Measurements from ENCODE around the gene ZG16. TPM values are rescaled to one million over a fixed set of nuclear protein-coding genes. Genes with fewer than 3 reads are reported as not detected.

Gene ZG16
- total RNA-seq, 1 experiment from 2014 or later: not detected

- H3K27ac ChIP-seq (ENCODE audit: low read length): no peak overlapping the region
- H3K4me2 ChIP-seq (ENCODE audit: low read depth, low read length, poor library complexity, severe bottlenecking): no peak overlapping the region
- DNase-seq: no peak
- no peaks in the 10 kb centered on the region for H3K9me2 ChIP-seq (replicated peaks; ENCODE audit: insufficient read depth, low read length)
- H3K4me3 ChIP-seq (ENCODE audit: low read length): no peak overlapping the region
- H3K9me3 ChIP-seq (ENCODE audit: low read length): no peaks in the 10 kb centered on the region
- H3K79me2 ChIP-seq (ENCODE audit: low read length): peaks cover 4% of the 10 kb centered on the region
- H3K27me3 ChIP-seq (ENCODE audit: low read length): no peaks in the 10 kb centered on the region
- H2AFZ ChIP-seq (ENCODE audit: low read length): no peak overlapping the region
- peaks cover 34% of the 10 kb centered on the region for H3K4me1 ChIP-seq (ENCODE audit: low read length)
- H3K9ac ChIP-seq (ENCODE audit: low read length): no peak overlapping the region
- H4K20me1 ChIP-seq (ENCODE audit: insufficient read depth, low read depth, low read length): no peaks in the 10 kb centered on the region
- H3K36me3 ChIP-seq (ENCODE audit: insufficient read depth, low read length): peaks cover 36% of the 10 kb centered on the region; the same call in 1 of the 2 replicates
These were observed 24.4 kb downstream of the ZG16 start for GRCh38 chr16:29802416-29802935.

- H3K9me3 ChIP-seq (ENCODE audit: low read length): no peaks in the 10 kb centered on the region
- peak overlapping the region; percentile 95 for H3K4me2 ChIP-seq (ENCODE audit: low read depth, low read length, poor library complexity, severe bottlenecking)
- no peaks in the 10 kb centered on the region for H3K27me3 ChIP-seq (ENCODE audit: low read length)
- peaks cover 10% of the 10 kb centered on the region for H4K20me1 ChIP-seq (ENCODE audit: insufficient read depth, low read depth, low read length)
- no peaks in the 10 kb centered on the region for H3K9me2 ChIP-seq (replicated peaks; ENCODE audit: insufficient read depth, low read length)
- peak overlapping the region; percentile 84 for H3K4me3 ChIP-seq (ENCODE audit: low read length)
- H3K9ac ChIP-seq (ENCODE audit: low read length): peak overlapping the region; percentile 95
- H3K4me1 ChIP-seq (ENCODE audit: low read length): peaks cover 48% of the 10 kb centered on the region
- H3K27ac ChIP-seq (ENCODE audit: low read length): peak overlapping the region; percentile 90
- peaks cover 19% of the 10 kb centered on the region for H3K79me2 ChIP-seq (ENCODE audit: low read length)
- H3K36me3 ChIP-seq (ENCODE audit: insufficient read depth, low read length): peaks cover 34% of the 10 kb centered on the region
- H2AFZ ChIP-seq (ENCODE audit: low read length): no peak overlapping the region
- no peak for DNase-seq
These were observed 26.0 kb downstream of the ZG16 start for GRCh38 chr16:29804020-29804419.

GRCh38 chr16:29804455-29805231, 26.6 kb downstream of the ZG16 start:
- DNase-seq: peak; percentile 62
- H3K9me2 ChIP-seq (replicated peaks; ENCODE audit: insufficient read depth, low read length): no peaks in the 10 kb centered on the region
- peak overlapping the region; percentile 90 for H3K27ac ChIP-seq (ENCODE audit: low read length)
- H3K4me1 ChIP-seq (ENCODE audit: low read length): peaks cover 54% of the 10 kb centered on the region
- no peak overlapping the region for H2AFZ ChIP-seq (ENCODE audit: low read length)
- peaks cover 16% of the 10 kb centered on the region for H4K20me1 ChIP-seq (ENCODE audit: insufficient read depth, low read depth, low read length)
- H3K4me2 ChIP-seq (ENCODE audit: low read depth, low read length, poor library complexity, severe bottlenecking): peak overlapping the region; percentile 95
- H3K9me3 ChIP-seq (ENCODE audit: low read length): no peaks in the 10 kb centered on the region
- H3K4me3 ChIP-seq (ENCODE audit: low read length): peak overlapping the region; percentile 84
- H3K79me2 ChIP-seq (ENCODE audit: low read length): peaks cover 25% of the 10 kb centered on the region
- H3K27me3 ChIP-seq (ENCODE audit: low read length): no peaks in the 10 kb centered on the region
- H3K9ac ChIP-seq (ENCODE audit: low read length): peak overlapping the region; percentile 95
- H3K36me3 ChIP-seq (ENCODE audit: insufficient read depth, low read length): peaks cover 40% of the 10 kb centered on the region

- no peak overlapping the region for H2AFZ ChIP-seq (ENCODE audit: low read length)
- H3K9me3 ChIP-seq (ENCODE audit: low read length): no peaks in the 10 kb centered on the region
- H3K4me1 ChIP-seq (ENCODE audit: low read length): peaks cover 62% of the 10 kb centered on the region
- peak overlapping the region; percentile 84 for H3K4me3 ChIP-seq (ENCODE audit: low read length)
- peaks cover 20% of the 10 kb centered on the region for H4K20me1 ChIP-seq (ENCODE audit: insufficient read depth, low read depth, low read length)
- H3K9ac ChIP-seq (ENCODE audit: low read length): peak overlapping the region; percentile 95
- peaks cover 48% of the 10 kb centered on the region for H3K36me3 ChIP-seq (ENCODE audit: insufficient read depth, low read length)
- H3K4me2 ChIP-seq (ENCODE audit: low read depth, low read length, poor library complexity, severe bottlenecking): peak overlapping the region; percentile 95
- peaks cover 25% of the 10 kb centered on the region for H3K79me2 ChIP-seq (ENCODE audit: low read length)
- H3K27ac ChIP-seq (ENCODE audit: low read length): peak overlapping the region; percentile 90
- DNase-seq: peak; percentile 99
- H3K27me3 ChIP-seq (ENCODE audit: low read length): no peaks in the 10 kb centered on the region
- H3K9me2 ChIP-seq (replicated peaks; ENCODE audit: insufficient read depth, low read length): no peaks in the 10 kb centered on the region
These were observed 27.4 kb downstream of the ZG16 start for GRCh38 chr16:29805232-29806098.

- Histone ChIP-seq H3K27me3 (ENCODE audit: low read length) (no peaks in the 10 kb centered on the region), H2AFZ (ENCODE audit: low read length) (no peak within 1 kb of the TSS), H3K4me1 (ENCODE audit: low read length) (peaks cover 69% of the 10 kb centered on the region), H4K20me1 (ENCODE audit: insufficient read depth, low read depth, low read length) (peaks cover 20% of the 10 kb centered on the region), H3K9me3 (ENCODE audit: low read length) (no peaks in the 10 kb centered on the region), H3K27ac (ENCODE audit: low read length) (peak within 1 kb of the TSS; percentile 91), H3K79me2 (ENCODE audit: low read length) (peaks cover 25% of the 10 kb centered on the region), H3K4me3 (ENCODE audit: low read length) (peak within 1 kb of the TSS; percentile 84), H3K36me3 (ENCODE audit: insufficient read depth, low read length) (peaks cover 43% of the 10 kb centered on the region), H3K4me2 (ENCODE audit: low read depth, low read length, poor library complexity, severe bottlenecking) (peak within 1 kb of the TSS; percentile 95), H3K9ac (ENCODE audit: low read length) (peak within 1 kb of the TSS; percentile 96), H3K9me2 (replicated peaks; ENCODE audit: insufficient read depth, low read length) (no peaks in the 10 kb centered on the region)
- no peak for DNase-seq
These were observed 28.1 kb downstream of the ZG16 start, which contains the start of gene MAZ for GRCh38 chr16:29806099-29806579. Gene MAZ, plus strand, starts transcription at chr16:29806529. Its CDS starts 173 bp downstream, at chr16:29806702.

- peaks cover 36% of the 10 kb centered on the region for H3K36me3 ChIP-seq (ENCODE audit: insufficient read depth, low read length)
- H3K27me3 ChIP-seq (ENCODE audit: low read length): no peaks in the 10 kb centered on the region
- H3K4me3 ChIP-seq (ENCODE audit: low read length): peak overlapping the region; percentile 75
- H3K9ac ChIP-seq (ENCODE audit: low read length): peak overlapping the region; percentile 96
- H3K9me2 ChIP-seq (replicated peaks; ENCODE audit: insufficient read depth, low read length): no peaks in the 10 kb centered on the region
- peaks cover 25% of the 10 kb centered on the region for H3K79me2 ChIP-seq (ENCODE audit: low read length)
- peak overlapping the region; percentile 80 for H3K4me2 ChIP-seq (ENCODE audit: low read depth, low read length, poor library complexity, severe bottlenecking)
- H3K4me1 ChIP-seq (ENCODE audit: low read length): peaks cover 76% of the 10 kb centered on the region
- DNase-seq: peak; percentile 91
- no peak overlapping the region for H2AFZ ChIP-seq (ENCODE audit: low read length)
- H4K20me1 ChIP-seq (ENCODE audit: insufficient read depth, low read depth, low read length): peaks cover 20% of the 10 kb centered on the region
- no peaks in the 10 kb centered on the region for H3K9me3 ChIP-seq (ENCODE audit: low read length)
- peak overlapping the region; percentile 91 for H3K27ac ChIP-seq (ENCODE audit: low read length)
These were observed 28.8 kb downstream of the ZG16 start for GRCh38 chr16:29806641-29807425.

- Histone ChIP-seq H3K27ac (ENCODE audit: low read length) (peak overlapping the region; percentile 91), H2AFZ (ENCODE audit: low read length) (no peak overlapping the region), H3K9me2 (replicated peaks; ENCODE audit: insufficient read depth, low read length) (no peaks in the 10 kb centered on the region), H4K20me1 (ENCODE audit: insufficient read depth, low read depth, low read length) (peaks cover 20% of the 10 kb centered on the region), H3K4me1 (ENCODE audit: low read length) (peaks cover 73% of the 10 kb centered on the region), H3K79me2 (ENCODE audit: low read length) (peaks cover 25% of the 10 kb centered on the region), H3K9ac (ENCODE audit: low read length) (peak overlapping the region; percentile 96), H3K9me3 (ENCODE audit: low read length) (no peaks in the 10 kb centered on the region), H3K4me2 (ENCODE audit: low read depth, low read length, poor library complexity, severe bottlenecking) (peak overlapping the region; percentile 80), H3K36me3 (ENCODE audit: insufficient read depth, low read length) (peaks cover 32% of the 10 kb centered on the region), H3K27me3 (ENCODE audit: low read length) (no peaks in the 10 kb centered on the region), H3K4me3 (ENCODE audit: low read length) (peak overlapping the region; percentile 75)
- DNase-seq: peak; percentile 94
These were observed 29.6 kb downstream of the ZG16 start for GRCh38 chr16:29807426-29808218.
